ENCODE results near the gene GALNT18.

GALNT18 gene

GRCh38 chr11:11498195-11498594 lies 123.6 kb downstream of the GALNT18 start:
- Mint-ChIP-seq H3K27ac (no peak overlapping the region), H3K36me3 (ENCODE audit: low read depth) (peaks cover 11% of the 10 kb centered on the region), H3K4me3 (no peak overlapping the region), H3K9me3 (no peaks in the 10 kb centered on the region), H3K4me1 (ENCODE audit: low read depth) (peaks cover 41% of the 10 kb centered on the region), H3K27me3 (peaks cover 21% of the 10 kb centered on the region)
- intact Hi-C loops (cut with micrococcal nuclease): no loop called here

- H3K9me3 Mint-ChIP-seq: no peaks in the 10 kb centered on the region
- no peak overlapping the region for H3K4me3 Mint-ChIP-seq
- H3K4me1 Mint-ChIP-seq (ENCODE audit: low read depth): peaks cover 30% of the 10 kb centered on the region
- no peak overlapping the region for H3K27ac Mint-ChIP-seq
- no peaks in the 10 kb centered on the region for H3K36me3 Mint-ChIP-seq (ENCODE audit: low read depth)
- intact Hi-C loops (cut with micrococcal nuclease): no loop called here
- H3K27me3 Mint-ChIP-seq: peaks cover 21% of the 10 kb centered on the region
These were observed 124.9 kb downstream of the GALNT18 start for GRCh38 chr11:11496879-11497278.

GRCh38 chr11:11494348-11494747 lies 127.5 kb downstream of the GALNT18 start:
- Mint-ChIP-seq H3K4me1 (ENCODE audit: low read depth) (peaks cover 19% of the 10 kb centered on the region), H3K36me3 (ENCODE audit: low read depth) (peaks cover 15% of the 10 kb centered on the region), H3K4me3 (no peak overlapping the region), H3K27me3 (peaks cover 22% of the 10 kb centered on the region), H3K27ac (peak overlapping the region; percentile 38), H3K9me3 (no peaks in the 10 kb centered on the region)
- intact Hi-C loops (cut with micrococcal nuclease): no loop called here

- H3K9me3 Mint-ChIP-seq: no peaks in the 10 kb centered on the region
- H3K4me1 Mint-ChIP-seq (ENCODE audit: low read depth): peaks cover 14% of the 10 kb centered on the region
- intact Hi-C loops (cut with micrococcal nuclease): no loop called here
- H3K36me3 Mint-ChIP-seq (ENCODE audit: low read depth): peaks cover 19% of the 10 kb centered on the region
- H3K27ac Mint-ChIP-seq: no peak overlapping the region
- H3K4me3 Mint-ChIP-seq: no peak overlapping the region
- H3K27me3 Mint-ChIP-seq: peaks cover 24% of the 10 kb centered on the region
These were observed 128.1 kb downstream of the GALNT18 start for GRCh38 chr11:11493698-11494097.

GRCh38 chr11:11491589-11491988 lies 130.2 kb downstream of the GALNT18 start:
- peaks cover 20% of the 10 kb centered on the region for H3K4me1 Mint-ChIP-seq (ENCODE audit: low read depth)
- H3K27ac Mint-ChIP-seq: no peak overlapping the region
- intact Hi-C loops (cut with micrococcal nuclease): no loop called here
- peaks cover 19% of the 10 kb centered on the region for H3K36me3 Mint-ChIP-seq (ENCODE audit: low read depth)
- peaks cover 22% of the 10 kb centered on the region for H3K27me3 Mint-ChIP-seq
- H3K4me3 Mint-ChIP-seq: no peak overlapping the region
- H3K9me3 Mint-ChIP-seq: no peaks in the 10 kb centered on the region

- Mint-ChIP-seq H3K9me3 (no peaks in the 10 kb centered on the region), H3K27me3 (peaks cover 21% of the 10 kb centered on the region), H3K27ac (no peak overlapping the region), H3K36me3 (ENCODE audit: low read depth) (peaks cover 19% of the 10 kb centered on the region), H3K4me1 (ENCODE audit: low read depth) (peaks cover 23% of the 10 kb centered on the region), H3K4me3 (no peak overlapping the region)
- intact Hi-C loops (cut with micrococcal nuclease): no loop called here
These were observed 130.8 kb downstream of the GALNT18 start for GRCh38 chr11:11491014-11491413.

- peaks cover 24% of the 10 kb centered on the region for H3K27me3 Mint-ChIP-seq
- peaks cover 52% of the 10 kb centered on the region for H3K36me3 Mint-ChIP-seq (ENCODE audit: low read depth)
- no peak overlapping the region for H3K27ac Mint-ChIP-seq
- intact Hi-C loops (cut with micrococcal nuclease): no loop called here
- H3K4me1 Mint-ChIP-seq (ENCODE audit: low read depth): peaks cover 13% of the 10 kb centered on the region
- no peak overlapping the region for H3K4me3 Mint-ChIP-seq
- no peaks in the 10 kb centered on the region for H3K9me3 Mint-ChIP-seq
These were observed 135.4 kb downstream of the GALNT18 start for GRCh38 chr11:11486423-11486822.

GRCh38 chr11:11486002-11486401 lies 135.8 kb downstream of the GALNT18 start:
- Mint-ChIP-seq H3K27ac (no peak overlapping the region), H3K4me1 (ENCODE audit: low read depth) (peaks cover 15% of the 10 kb centered on the region)
- intact Hi-C loops (cut with micrococcal nuclease): no loop called here

GRCh38 chr11:11483627-11484026 lies 138.2 kb downstream of the GALNT18 start:
- intact Hi-C loops (cut with micrococcal nuclease): no loop called here
- no peak overlapping the region for H3K4me3 Mint-ChIP-seq
- H3K36me3 Mint-ChIP-seq (ENCODE audit: low read depth): peaks cover 34% of the 10 kb centered on the region
- peaks cover 39% of the 10 kb centered on the region for H3K27me3 Mint-ChIP-seq
- peaks cover 19% of the 10 kb centered on the region for H3K4me1 Mint-ChIP-seq (ENCODE audit: low read depth)
- no peaks in the 10 kb centered on the region for H3K9me3 Mint-ChIP-seq
- no peak overlapping the region for H3K27ac Mint-ChIP-seq

More at GRCh38 chr11:11486002-11486401, 135.8 kb downstream of the GALNT18 start:
- Mint-ChIP-seq H3K27me3 (peaks cover 27% of the 10 kb centered on the region), H3K9me3 (no peaks in the 10 kb centered on the region), H3K4me3 (no peak overlapping the region), H3K36me3 (ENCODE audit: low read depth) (peaks cover 51% of the 10 kb centered on the region)

GRCh38 chr11:11482730-11483129 lies 139.1 kb downstream of the GALNT18 start:
- Mint-ChIP-seq H3K4me3 (no peak overlapping the region), H3K9me3 (no peaks in the 10 kb centered on the region), H3K36me3 (ENCODE audit: low read depth) (peaks cover 42% of the 10 kb centered on the region), H3K27ac (peak overlapping the region; percentile 15), H3K27me3 (peaks cover 48% of the 10 kb centered on the region), H3K4me1 (ENCODE audit: low read depth) (peaks cover 27% of the 10 kb centered on the region)
- intact Hi-C loops (cut with micrococcal nuclease): no loop called here

GRCh38 chr11:11481371-11481770 lies 140.4 kb downstream of the GALNT18 start:
- H3K4me3 Mint-ChIP-seq: no peak overlapping the region
- peaks cover 19% of the 10 kb centered on the region for H3K4me1 Mint-ChIP-seq (ENCODE audit: low read depth)
- peaks cover 42% of the 10 kb centered on the region for H3K36me3 Mint-ChIP-seq (ENCODE audit: low read depth)
- peaks cover 53% of the 10 kb centered on the region for H3K27me3 Mint-ChIP-seq
- intact Hi-C loops (cut with micrococcal nuclease): no loop called here
- no peaks in the 10 kb centered on the region for H3K9me3 Mint-ChIP-seq
- no peak overlapping the region for H3K27ac Mint-ChIP-seq

GRCh38 chr11:11480971-11481370 lies 140.8 kb downstream of the GALNT18 start:
- Mint-ChIP-seq H3K4me1 (ENCODE audit: low read depth) (peaks cover 18% of the 10 kb centered on the region), H3K27ac (no peak overlapping the region), H3K36me3 (ENCODE audit: low read depth) (peaks cover 42% of the 10 kb centered on the region), H3K4me3 (no peak overlapping the region), H3K9me3 (no peaks in the 10 kb centered on the region), H3K27me3 (peaks cover 54% of the 10 kb centered on the region)
- intact Hi-C loops (cut with micrococcal nuclease): no loop called here

- intact Hi-C loops (cut with micrococcal nuclease): no loop called here
- Mint-ChIP-seq H3K36me3 (ENCODE audit: low read depth) (peaks cover 39% of the 10 kb centered on the region), H3K9me3 (no peaks in the 10 kb centered on the region), H3K4me3 (no peak overlapping the region), H3K27ac (no peak overlapping the region), H3K27me3 (peaks cover 57% of the 10 kb centered on the region), H3K4me1 (ENCODE audit: low read depth) (peaks cover 18% of the 10 kb centered on the region)
These were observed 143.1 kb downstream of the GALNT18 start for GRCh38 chr11:11478687-11479086.

GRCh38 chr11:11477695-11478420 lies 143.9 kb downstream of the GALNT18 start:
- H3K4me1 Mint-ChIP-seq (ENCODE audit: low read depth): peaks cover 18% of the 10 kb centered on the region

More at GRCh38 chr11:11477695-11478420, 143.9 kb downstream of the GALNT18 start:
- H3K27ac Mint-ChIP-seq: no peak overlapping the region
- H3K36me3 Mint-ChIP-seq (ENCODE audit: low read depth): peaks cover 36% of the 10 kb centered on the region
- peaks cover 53% of the 10 kb centered on the region for H3K27me3 Mint-ChIP-seq
- intact Hi-C loops (cut with micrococcal nuclease): no loop called here
- no peak overlapping the region for H3K4me3 Mint-ChIP-seq
- H3K9me3 Mint-ChIP-seq: no peaks in the 10 kb centered on the region

Data from dendritic cell treated with granulocyte-macrophage colony-stimulating factor and Interleukin-4, amounts not matched to agents 40 ng/mL and 50 ng/mL, for 4 days (primary cell).